Forelimb muscle (tissue), 1 donor: ENCODE measurements around the gene HELZ. TPM values are rescaled to one million over a fixed set of nuclear protein-coding genes. Genes with fewer than 3 reads are reported as not detected.
"Not testable (repeated sequence)": the region's sequence is repeated elsewhere in the genome, so short reads cannot be mapped to it uniquely, and the experiment has no call there.

Experiments
- DNase-seq: peaks from one replicate; pipeline ENCODE4 v3.0.0-alpha.2; 2013; ENCODE audit warnings: low read depth
- polyA plus RNA-seq: library from polyadenylated mRNA; unstranded; fragments of 120-200 nt; gene quantifications from one replicate; pipeline ENCODE4 v1.2.1, GENCODE V29; 2013; ENCODE audit not compliant: insufficient read length

HELZ gene
- polyA plus RNA-seq, 1 donor, result 20.6 TPM

DNA sequence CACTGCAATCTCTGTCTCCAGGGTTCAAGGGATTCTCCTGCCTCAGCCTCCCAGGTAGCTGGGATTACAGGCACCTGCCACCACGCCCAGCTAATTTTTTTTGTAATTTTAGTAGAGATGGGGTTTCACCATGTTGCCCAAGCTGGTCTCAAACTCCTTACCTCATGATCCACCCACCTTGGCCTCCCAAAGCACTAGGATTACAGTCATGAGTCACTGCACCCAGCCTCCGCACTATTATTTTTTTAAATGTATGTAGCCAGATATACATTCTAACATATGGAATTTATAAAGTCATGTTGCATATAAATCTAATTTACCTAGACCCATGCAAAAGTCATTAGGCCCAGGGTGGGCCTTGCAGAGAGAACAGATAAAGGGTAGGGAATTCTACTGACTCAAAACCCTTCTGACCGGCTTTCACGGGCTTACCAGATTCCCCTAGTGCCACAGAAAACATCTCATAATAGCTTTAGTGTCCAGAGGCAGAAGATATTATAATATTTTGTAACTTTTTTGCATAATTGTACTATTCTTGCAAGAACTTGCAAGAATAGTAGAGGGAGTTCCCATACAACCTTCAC lies 20.5 kb upstream of the HELZ start:
- no peak for DNase-seq

DNA sequence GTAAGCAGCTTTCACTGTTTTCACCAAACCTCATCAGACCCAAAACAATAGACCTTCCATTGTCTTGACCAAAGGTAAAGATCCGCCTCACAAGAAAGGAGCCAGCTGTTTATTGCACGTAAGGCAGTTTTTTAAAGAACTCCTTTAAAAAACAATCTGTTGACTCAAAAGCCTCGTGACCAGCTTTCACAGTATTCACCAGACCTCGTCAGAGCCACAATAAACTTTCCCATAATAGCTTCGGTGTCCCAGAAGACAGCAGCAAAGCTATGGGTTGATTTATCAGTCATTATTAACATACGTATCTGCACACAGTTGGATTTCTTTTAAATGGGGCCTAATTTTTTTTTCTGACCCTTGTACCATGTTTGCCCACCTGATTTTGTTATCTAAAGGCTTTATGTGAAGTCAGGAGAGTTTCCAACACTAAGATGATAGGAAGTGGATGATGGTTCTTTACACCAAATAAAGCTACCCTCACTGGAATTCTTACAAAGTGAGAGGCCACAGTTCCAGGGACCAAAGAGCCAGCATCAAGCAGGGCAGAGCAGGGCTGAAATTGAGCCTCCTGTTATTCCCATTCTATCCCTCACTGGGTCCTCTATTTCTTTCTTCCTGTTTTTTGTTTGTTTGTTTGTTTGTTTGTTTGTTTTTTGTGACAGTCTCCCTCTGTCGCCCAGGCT lies 17.6 kb upstream of the HELZ start:
- no peak for DNase-seq

DNA sequence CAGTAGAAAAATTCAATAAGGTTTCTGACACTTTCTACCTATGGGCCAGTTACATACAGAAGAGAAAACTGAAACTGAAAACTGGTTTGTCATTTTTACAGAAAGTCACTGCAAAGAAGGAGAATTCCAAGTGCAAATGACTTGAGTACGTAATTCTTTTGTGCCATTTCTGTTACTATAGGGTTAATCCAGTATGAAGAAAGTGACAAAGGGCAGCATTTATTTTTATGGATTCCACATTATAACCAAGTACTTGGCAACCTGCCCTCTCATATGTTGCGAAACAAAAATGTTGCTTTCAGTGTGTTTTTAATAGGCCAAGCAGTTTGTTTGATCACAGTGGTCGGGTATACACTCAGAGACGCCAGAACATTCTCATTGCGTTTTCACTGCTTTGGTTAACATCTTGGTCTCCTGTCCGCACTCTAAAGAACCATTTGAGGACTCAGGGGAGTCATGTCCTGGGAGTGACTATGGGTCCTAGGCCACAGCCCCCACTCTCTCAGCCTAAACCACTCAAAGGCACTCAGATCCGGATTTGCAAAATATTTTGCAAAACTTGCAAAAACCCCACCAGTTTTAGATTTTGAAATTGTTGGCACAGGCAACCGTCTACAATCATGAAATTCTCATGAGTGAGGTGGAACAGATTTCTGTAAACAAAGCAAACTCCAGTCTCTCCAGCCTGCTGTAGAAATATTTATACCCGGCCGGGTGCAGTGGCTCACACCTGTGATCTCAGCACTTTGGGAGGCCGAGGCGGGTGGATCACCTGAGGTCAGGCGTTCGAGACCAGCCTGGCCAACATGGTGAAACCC lies 15.4 kb upstream of the HELZ start:
- DNase-seq, result peak; percentile 60

DNA sequence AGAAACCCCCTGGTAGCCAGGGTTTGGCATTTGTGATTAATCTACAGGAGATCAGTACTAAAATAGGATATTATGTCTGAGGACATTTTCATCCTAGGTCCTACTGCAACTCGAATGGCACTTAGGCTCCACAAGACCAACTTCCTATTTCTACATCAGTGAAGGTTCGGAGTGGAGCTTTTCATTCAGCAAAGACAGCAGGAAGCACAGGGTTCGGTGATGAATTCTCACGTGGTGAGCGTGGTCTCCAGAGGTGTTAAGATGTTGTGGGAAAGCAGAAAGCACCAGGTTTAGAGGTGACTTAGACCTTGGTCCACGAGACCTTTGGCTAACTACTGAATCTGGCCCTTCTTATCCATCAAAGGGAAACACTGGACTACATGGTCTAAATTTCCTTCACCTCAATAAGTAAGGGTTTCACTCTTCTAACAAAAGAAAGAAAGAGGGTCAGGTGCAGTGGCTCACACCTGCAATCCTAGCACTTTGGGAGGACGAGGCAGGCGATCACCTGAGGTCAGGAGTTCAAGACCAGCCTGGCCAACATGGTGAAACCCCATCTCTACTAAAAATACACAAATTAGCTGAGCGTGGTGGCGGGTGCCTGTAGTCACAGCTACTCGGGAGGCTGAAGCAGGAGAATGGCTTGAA lies 13.9 kb upstream of the HELZ start:
- no peak for DNase-seq

DNA sequence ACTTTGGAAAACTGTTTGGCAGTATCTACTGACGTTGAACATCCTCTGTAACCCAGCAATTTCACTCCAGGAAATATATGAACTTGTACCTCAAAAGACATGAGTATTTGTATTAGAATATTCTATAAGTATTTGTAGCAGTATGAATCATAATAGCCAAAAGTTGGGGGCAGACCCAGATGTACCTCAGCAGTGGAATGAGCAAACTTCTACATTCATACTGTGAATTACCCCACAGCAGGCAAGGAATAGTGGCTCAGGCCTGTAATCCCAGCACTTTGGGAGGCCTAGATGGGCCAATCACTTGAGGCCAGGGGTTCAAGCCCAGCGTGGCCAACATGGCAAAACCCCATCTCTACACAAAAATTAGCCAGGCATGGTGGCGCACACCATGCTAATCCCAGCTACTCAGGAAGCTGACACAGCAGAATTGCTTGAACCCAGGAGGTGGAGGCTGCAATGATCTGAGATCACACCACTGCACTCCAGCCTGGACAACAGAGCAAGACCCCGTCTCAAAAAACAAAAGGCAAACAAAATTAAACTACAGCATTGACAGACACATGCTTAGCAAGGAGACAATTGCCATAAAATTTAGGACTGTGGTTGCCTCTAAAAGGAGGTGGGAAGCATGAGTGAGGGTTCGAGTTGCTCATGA lies 11.2 kb upstream of the HELZ start:
- DNase-seq, result no peak

DNA sequence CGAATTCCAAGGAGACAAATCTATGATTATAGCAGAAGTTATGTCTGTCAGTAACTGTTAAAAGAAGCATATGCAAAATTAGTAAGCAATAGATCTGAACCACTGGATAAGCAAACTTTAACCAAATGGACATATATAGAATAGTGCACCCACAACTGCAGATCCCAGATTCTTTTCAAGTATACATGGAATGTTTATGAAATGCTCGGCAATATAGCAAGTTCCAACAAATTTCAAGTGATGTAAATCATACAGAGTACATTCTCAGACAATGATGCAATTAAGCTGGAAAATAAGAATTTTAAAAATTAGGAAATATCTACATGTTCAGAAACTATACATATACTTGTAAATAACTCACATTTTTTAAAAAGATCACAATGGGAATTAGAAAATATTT lies 8.4 kb upstream of the HELZ start:
- no peak for DNase-seq

DNA sequence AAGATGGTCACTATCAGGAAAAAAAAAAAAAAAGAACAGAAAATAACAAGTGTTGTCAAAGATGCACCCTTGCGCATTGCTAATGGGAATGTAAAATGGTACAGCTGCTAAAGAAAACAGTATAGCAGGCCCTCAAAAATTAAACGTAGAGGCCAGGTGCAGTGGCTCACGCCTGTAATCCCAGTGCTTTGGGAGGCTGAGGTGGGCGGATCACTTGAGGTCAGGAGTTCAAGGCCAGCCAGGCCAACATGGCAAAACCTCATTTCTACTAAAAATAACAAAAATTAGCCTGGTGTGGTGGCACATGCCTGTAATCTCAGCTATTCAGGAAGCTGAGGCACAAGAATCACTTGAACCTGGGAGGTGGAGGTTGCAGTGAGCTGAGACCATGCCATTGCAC lies 6.6 kb upstream of the HELZ start:
- DNase-seq, result not testable (repeated sequence)

DNA sequence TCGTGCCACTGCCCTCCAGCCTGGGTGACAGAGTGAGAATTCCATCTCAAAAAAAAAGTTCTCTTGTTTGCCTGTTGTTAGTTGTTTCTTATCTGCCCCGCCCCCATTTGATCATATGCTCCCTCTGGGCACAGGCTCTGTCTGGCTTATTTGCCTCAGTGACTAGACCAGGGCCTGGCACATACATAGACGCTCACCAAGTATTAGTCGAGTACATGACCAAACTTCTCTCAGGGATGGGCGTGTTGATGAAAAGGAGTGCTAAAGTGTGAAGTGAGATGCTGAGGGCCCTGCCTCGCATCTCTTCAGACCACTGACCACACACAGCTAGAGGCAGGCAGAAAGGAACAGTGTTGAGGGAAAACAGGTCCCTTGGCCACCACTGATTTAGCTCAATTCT lies 3.3 kb upstream of the HELZ start:
- no peak for DNase-seq

DNA sequence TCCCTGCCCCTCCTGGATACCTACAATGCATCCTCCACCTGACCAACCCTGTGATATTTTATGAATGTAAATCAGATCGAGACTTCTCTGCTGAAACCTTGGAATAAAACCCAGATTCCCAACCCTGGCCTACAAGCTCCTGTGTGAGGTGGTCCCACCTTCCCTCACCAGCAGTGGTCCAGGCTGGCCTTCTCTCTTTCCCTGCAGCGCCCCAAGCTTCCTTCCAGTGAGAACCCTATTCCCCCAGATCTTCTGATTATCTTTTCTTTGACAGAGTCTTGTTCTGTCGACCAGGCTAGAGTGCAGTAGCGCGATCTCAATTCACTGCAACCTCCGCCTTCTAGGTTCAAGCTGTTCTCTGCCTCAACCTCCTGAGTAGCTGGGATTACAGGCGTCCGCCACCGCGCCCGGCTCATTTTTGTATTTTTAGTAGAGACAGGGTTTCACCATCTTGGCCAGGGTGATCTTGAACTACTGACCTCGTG lies 2.5 kb upstream of the HELZ start:
- no peak for DNase-seq

DNA sequence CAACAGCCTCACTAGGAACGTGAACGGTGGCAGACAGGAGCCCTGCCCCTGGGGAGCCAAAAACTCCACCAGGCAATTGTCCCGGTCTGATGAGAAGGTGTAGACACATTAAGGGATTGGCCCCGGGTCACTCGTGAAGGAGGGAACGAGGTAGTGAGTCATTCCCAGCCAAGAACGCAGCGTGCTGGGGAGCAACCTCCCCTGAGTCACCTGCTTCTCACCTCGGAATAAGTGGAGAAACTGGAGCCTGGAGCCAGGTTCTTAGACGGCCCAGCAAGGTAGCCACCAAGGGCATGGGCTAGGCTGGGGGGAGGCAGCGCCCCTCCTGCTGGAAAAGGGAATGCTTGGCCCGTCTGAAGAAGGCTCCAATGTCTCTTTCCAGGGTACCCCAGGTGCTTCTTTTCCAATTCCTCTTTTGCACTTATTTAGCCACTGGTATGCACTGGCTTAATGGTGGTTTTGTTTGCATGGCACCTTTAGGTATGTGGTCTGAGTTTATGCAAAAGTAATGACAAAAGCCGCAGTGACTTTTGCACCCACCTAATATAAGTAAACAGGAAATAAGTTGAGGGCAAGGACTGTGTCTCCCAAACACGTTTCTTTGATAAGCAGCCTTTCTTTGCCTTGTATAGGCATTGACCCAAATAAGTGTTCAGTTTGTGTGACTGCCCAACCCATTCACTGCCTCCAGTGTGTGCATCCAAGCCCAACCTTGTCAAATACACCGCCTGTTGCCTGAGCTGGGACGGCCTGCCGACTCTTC lies 1.8 kb upstream of the HELZ start:
- DNase-seq, result no peak

DNA sequence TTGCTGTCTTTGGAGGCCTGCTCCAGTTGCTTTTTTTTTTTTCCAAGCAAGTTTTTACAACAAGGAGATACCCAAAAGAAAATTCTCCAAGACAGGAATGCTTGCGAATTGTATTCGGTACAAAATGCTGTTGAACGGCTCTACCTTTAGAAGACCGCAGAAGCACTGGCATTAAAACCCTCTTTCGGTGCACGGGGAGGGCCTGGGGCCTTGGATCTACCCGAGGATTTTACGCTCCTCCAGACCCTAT lies 1.3 kb upstream of the HELZ start:
- no peak for DNase-seq

DNA sequence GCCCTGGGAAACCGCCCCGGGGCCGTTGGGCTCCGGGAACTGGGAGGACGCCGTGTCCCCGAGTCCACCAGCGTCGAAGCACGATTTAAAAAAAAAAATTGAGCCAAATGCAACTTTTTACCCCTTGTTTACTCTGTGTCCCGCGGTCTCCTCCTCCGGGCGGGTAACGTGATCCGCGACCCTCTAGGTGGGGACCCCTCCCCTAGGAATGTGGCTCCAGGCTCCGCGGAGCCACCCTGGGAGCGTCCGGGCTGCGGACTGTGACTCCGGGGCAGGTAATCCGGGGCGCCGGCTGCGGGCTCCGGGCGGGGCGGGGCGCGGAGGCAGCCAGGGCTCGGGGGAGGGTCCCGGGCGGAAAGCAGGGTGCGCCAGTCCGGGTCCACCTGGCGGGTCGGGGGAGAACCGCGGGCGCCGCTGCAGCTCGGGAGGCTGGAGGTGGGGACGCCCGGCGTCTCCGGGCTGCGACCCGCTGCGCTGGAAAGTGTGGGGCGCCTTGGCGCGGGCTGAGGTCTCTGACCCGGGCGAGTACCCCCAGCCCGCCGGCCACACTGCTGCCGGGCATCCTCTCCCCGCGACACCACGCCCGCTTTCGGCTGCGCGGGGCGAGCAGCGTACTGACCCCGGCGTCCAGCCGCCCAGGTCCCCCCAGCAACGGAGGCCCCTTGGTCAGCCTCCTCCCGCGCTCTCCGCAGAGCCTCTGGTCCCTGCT lies 852 bp upstream of the HELZ start:
- no peak for DNase-seq

DNA sequence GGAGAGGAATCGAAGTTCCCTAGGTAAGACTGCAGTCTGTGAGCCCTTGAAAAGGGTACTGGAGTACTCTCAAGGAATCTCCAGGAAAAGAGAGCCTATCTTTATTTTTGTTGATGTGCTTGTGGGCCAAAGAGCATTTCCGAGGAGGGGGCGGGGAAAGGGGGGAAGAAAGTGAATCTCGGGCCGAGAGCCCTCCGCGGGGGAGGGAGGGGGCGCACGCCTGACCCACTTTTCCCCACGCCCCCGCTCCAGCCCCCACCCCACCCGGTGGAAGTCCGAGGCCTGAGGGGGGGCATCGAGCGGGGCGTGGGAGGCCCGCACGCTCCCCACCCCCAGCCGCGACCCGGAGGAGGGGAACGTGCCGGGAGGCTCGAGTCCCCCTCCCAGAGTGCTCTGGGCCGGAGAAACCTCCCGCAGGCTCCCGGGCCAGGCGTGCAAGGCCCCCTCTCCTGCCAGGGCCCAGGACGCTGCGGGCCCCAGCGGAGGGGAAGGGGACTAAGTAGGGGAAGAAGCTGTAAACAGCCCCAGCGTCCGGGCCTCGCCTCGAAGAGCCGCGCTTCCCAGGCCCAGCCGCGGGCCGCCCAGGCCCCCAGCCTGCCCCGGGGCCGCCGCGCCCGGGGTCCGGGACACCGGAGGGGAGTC lies 444 bp downstream of the HELZ start:
- no peak for DNase-seq

DNA sequence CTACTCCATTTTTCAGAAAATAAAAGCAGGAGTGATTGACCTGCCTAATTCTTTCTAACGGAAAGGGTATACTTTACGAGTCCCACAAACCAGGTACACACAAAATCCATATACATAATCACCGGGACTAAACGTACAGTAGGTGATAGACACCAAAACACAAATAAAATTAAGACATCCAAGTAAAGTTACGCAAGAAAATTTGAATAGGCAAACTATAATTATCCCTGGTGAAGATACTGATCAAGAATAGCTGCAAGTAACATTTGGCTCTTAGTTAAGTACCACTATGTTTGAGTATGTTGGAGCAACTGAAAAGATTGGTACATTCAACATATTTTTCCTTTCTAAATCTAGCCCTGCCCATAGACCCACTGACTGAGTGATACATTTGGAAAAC lies 1.7 kb downstream of the HELZ start:
- DNase-seq, result no peak

DNA sequence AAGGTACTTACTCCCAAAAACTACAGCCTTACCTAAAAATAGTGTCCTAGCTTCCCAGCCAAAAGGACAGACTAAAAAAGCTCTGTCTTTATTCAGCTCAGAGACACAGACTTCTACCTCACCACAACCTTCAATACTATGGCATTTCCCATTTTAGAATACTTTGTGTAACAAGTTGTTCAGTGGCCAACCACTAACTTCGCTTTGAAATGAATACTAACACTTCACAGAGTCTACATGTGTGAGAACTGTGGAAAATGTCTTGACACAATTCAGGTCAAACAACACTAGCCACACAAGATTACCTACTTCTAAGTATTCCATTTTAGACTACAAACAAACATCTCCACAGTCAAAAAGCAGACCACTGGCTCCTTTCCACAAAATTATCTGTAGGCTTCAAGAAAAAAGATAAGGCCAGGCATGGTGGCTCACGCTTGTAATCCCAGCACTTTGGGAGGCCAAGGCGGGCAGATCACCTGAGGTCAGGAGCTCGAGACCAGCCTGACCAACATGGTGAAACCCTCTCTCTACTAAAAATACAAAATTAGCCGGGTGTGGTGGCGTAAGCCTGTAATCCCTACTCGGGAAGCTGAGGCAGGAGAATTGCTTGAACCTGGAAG lies 3.2 kb downstream of the HELZ start:
- DNase-seq, result no peak

DNA sequence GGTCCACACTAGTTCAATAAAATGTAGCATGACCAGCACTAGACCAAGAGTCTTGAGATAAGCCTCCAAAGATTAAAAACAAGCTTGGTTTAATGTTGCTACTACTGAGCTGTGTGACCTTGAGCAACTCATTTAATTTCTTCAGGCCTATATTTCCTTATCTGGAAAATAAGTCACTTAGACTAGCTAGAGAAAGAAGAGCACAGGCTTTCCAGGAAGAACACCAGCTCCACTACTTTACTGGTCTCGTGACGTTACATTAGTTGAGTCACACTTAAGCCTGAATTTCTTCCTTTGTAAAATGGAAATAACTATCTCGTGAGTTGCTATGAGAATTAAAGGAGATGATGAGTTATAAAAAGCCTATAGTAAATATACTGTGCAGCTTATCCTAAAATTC lies 5.4 kb downstream of the HELZ start:
- DNase-seq, result no peak

DNA sequence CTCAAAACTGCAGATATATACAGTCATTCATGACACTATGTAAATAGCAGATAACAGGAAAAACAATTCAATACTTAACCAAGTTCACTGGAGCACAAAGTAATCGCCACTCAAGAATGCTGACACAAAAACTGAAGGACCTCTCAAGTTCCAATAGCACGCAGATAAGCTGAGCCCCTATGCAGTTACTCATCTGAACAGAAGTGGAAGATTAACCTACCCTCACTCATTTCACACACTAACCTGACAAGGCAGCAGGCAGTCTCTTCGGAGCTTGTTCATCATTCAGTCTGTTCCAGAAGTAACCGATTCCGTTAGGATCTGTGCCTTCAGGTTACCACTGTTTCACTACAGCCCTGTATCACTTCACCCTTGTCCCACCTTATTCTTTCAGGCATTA lies 6.0 kb downstream of the HELZ start:
- no peak for DNase-seq

DNA sequence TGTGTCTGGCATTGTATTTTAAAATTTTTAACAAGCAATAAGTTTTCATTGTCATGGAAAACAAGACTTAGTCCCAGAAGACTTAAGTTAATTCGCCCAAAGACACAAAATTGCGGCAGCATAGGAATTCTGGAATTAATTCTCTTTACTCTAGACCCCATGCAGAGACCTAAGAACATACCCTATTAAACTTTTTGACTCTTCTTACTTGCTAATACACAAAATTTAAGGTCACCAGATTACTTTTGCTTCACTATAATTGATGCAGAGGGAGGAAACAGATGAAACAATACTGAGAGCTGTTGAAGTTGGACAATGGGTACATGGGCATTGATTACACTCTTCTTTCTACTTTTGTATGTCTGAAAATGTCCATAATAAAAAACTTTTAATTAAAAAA lies 12.6 kb downstream of the HELZ start:
- DNase-seq, result no peak

DNA sequence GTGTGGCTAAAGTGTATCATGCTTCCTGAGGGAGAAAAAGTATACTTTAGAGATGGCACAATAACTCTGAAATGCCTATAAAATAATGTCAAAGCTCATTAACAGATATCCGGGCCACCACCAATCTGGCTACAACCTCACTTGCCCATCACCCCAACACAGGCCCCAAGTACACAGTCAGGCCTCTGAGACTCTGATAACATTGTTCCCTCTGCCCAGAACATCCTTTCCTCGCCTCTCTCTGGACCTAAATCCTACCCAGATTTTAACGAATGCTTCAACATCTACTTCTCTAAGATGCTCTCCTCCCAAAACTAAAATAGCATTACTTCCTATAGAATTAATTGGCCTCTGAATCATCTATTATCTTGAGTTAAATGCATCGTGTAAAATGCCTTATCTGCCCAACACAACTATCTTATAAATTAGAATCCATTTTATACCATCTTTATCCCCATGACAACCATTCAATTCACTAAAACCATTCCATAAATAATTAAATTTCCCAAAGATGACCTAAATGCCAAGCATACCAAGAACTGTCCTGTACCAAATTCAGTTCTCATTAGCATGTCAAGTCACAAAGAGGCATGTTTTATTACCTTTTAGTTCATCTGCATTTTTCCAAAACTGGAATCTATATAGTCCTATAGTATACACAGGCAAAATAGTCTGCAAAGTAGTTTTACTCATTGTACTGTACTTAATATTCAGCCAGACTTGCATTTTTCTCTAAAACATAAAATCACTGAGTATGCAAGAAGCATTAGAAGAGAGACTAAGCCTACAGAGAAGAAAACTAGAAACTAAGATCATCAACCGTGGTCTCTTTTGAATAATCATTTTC lies 15.7 kb downstream of the HELZ start:
- no peak for DNase-seq
